ENCODE measurements around the gene THAP3. TPM values are rescaled to one million over a fixed set of nuclear protein-coding genes. Genes with fewer than 3 reads are reported as not detected.
A peak's percentile ranks its signal among the peaks of the same experiment; 100 is the strongest.

THAP3 gene
- total RNA-seq, 1 donor from 2014 or later: 26.1 TPM

DNA sequence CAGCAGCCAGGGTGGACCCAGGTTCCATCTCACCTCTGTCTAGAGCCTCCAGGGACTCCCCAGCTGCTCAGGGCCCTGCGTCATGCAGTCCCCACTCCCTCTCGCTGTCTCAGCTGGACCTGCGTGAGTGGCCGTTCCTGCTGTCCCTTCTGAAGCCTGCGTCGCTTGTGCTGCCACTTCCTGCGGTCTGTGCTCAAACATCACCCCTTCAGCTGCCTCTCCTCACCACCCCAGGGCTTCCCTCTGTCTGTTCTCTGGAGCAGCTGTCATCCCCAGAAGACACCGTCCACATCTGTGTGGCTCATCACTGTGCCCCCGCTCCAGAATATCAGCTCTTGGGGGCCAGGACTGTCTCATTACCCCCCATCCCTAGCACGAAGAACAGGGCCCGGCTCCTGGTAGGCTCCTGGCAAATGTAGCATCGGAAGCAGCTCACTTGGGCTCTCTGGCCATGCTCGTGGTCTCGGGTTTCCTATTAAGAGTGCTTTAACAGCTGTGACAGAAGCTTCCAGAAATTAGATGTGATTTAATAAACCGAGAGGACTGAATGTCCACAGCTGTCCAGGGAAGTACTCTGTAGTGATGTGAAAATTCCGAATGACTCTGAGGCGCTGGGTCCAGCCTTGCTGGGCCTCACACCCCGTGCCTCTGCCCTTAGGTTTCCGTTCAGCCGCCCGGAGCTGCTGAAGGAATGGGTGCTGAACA, 3.3 kb downstream of the THAP3 start:
- no peak for DNase-seq (ENCODE audit: low read depth, low spot score)
- no peaks in the 10 kb centered on the region for H3K27me3 Mint-ChIP-seq (ENCODE audit: low read depth)
- no peaks in the 10 kb centered on the region for H3K9me3 Mint-ChIP-seq
- H3K4me1 Mint-ChIP-seq: peaks cover 30% of the 10 kb centered on the region
- TF ChIP-seq, protein P1, sequence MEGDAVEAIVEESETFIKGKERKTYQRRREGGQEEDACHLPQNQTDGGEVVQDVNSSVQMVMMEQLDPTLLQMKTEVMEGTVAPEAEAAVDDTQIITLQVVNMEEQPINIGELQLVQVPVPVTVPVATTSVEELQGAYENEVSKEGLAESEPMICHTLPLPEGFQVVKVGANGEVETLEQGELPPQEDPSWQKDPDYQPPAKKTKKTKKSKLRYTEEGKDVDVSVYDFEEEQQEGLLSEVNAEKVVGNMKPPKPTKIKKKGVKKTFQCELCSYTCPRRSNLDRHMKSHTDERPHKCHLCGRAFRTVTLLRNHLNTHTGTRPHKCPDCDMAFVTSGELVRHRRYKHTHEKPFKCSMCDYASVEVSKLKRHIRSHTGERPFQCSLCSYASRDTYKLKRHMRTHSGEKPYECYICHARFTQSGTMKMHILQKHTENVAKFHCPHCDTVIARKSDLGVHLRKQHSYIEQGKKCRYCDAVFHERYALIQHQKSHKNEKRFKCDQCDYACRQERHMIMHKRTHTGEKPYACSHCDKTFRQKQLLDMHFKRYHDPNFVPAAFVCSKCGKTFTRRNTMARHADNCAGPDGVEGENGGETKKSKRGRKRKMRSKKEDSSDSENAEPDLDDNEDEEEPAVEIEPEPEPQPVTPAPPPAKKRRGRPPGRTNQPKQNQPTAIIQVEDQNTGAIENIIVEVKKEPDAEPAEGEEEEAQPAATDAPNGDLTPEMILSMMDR (conservative IDR thresholded peaks at IDR 0.05): no peak
- H3K36me3 Mint-ChIP-seq (ENCODE audit: low read depth): peaks cover 9% of the 10 kb centered on the region
- peak overlapping the region; percentile 88 for H3K4me3 Mint-ChIP-seq
- no peak overlapping the region for H3K27ac Mint-ChIP-seq (ENCODE audit: unreplicated experiment)

- Mint-ChIP-seq H3K36me3 (ENCODE audit: low read depth) (peaks cover 13% of the 10 kb centered on the region), H3K4me1 (peaks cover 26% of the 10 kb centered on the region), H3K4me3 (no peak overlapping the region), H3K27me3 (ENCODE audit: low read depth) (no peaks in the 10 kb centered on the region), H3K9me3 (no peaks in the 10 kb centered on the region), H3K27ac (ENCODE audit: unreplicated experiment) (no peak overlapping the region)
- TF ChIP-seq, protein P1 (conservative IDR thresholded peaks at IDR 0.05): no peak
- DNase-seq (ENCODE audit: low read depth, low spot score): no peak
Measured at GRCh38 chr1:6628971-6629479, 4.4 kb downstream of the THAP3 start.

- peak overlapping the region; percentile 58 for H3K4me3 Mint-ChIP-seq
- no peaks in the 10 kb centered on the region for H3K27me3 Mint-ChIP-seq (ENCODE audit: low read depth)
- H3K27ac Mint-ChIP-seq (ENCODE audit: unreplicated experiment): no peak overlapping the region
- no peak for DNase-seq (ENCODE audit: low read depth, low spot score)
- TF ChIP-seq, protein P1 (conservative IDR thresholded peaks at IDR 0.05): no peak
- H3K4me1 Mint-ChIP-seq: peaks cover 19% of the 10 kb centered on the region
- peaks cover 17% of the 10 kb centered on the region for H3K36me3 Mint-ChIP-seq (ENCODE audit: low read depth)
- no peaks in the 10 kb centered on the region for H3K9me3 Mint-ChIP-seq
Measured at GRCh38 chr1:6630027-6630426, 5.4 kb downstream of the THAP3 start.

DNA sequence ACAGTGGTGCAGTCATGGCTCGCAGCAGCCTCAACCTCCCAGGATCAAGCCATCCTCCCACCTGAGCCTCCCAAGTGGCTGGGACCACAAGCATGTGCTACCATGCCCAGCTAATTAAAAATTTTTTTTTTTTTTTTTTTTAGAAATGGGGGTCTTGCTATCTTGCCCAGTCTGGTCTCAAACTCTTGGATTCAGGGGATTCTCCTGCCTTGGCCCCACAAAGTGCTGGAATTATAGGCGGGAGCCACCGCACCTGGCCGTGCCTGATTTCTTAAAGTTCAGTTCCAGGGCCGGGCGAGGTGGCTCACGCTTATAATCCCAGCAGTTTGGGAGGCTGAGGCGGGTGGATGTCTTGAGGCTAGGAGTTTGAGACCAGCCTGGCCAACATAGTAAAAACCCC, 6.4 kb downstream of the THAP3 start:
- no peaks in the 10 kb centered on the region for H3K9me3 Mint-ChIP-seq
- peaks cover 14% of the 10 kb centered on the region for H3K4me1 Mint-ChIP-seq
- H3K27ac Mint-ChIP-seq (ENCODE audit: unreplicated experiment): no peak overlapping the region
- H3K4me3 Mint-ChIP-seq: no peak overlapping the region
- DNase-seq (ENCODE audit: low read depth, low spot score): no peak
- H3K27me3 Mint-ChIP-seq (ENCODE audit: low read depth): no peaks in the 10 kb centered on the region
- TF ChIP-seq, protein P1 (conservative IDR thresholded peaks at IDR 0.05): no peak
- H3K36me3 Mint-ChIP-seq (ENCODE audit: low read depth): peaks cover 17% of the 10 kb centered on the region

GRCh38 chr1:6632588-6633514, 8.2 kb downstream of the THAP3 start:
- DNase-seq (ENCODE audit: low read depth, low spot score): no peak
- Mint-ChIP-seq H3K4me3 (peak overlapping the region; percentile 31), H3K36me3 (ENCODE audit: low read depth) (peaks cover 14% of the 10 kb centered on the region), H3K27me3 (ENCODE audit: low read depth) (no peaks in the 10 kb centered on the region), H3K4me1 (no peaks in the 10 kb centered on the region), H3K27ac (ENCODE audit: unreplicated experiment) (no peak overlapping the region), H3K9me3 (no peaks in the 10 kb centered on the region)
- TF ChIP-seq, protein P1 (conservative IDR thresholded peaks at IDR 0.05): no peak
